ENCODE results near the gene CFAP54. TPM values are rescaled to one million over a fixed set of nuclear protein-coding genes. Genes with fewer than 3 reads are reported as not detected.
"Not testable (repeated sequence)": the region's sequence is repeated elsewhere in the genome, so short reads cannot be mapped to it uniquely, and the experiment has no call there.

CFAP54 gene
- total RNA-seq, 3 donors from 2014 or later: 0.43 to 1.9 (median 0.82) TPM

DNA sequence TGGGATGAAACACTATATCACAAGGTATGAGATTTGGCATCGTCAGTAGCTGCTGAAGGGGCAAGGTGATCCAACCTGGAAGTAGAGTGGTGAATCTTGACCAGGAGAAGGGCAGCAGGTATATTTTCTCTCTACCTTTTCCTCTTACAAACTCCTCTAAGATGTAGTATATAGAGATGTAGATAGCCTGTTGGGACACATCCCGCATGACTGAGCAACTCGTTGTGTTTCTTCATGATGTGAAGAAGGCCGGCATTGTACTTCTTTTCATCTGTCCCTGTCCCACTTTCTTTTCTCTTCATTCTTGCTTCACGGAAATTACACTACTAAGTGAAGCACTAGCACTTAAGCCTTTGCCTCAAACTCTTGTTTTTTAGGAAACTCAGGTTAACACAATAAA lies 7.3 kb upstream of the CFAP54 start:
- H3K4me3 ChIP-seq: no peak overlapping the region
- H3K4me1 ChIP-seq (ENCODE audit: low read depth): no peaks in the 10 kb centered on the region
- H3K9me3 ChIP-seq: no peaks in the 10 kb centered on the region
- intact Hi-C loops (cut with DNase I, micrococcal nuclease): no loop called here
- no peak for ATAC-seq
- H3K36me3 ChIP-seq (ENCODE audit: low read depth): no peaks in the 10 kb centered on the region
- no peak for DNase-seq
- TF ChIP-seq, protein P1, sequence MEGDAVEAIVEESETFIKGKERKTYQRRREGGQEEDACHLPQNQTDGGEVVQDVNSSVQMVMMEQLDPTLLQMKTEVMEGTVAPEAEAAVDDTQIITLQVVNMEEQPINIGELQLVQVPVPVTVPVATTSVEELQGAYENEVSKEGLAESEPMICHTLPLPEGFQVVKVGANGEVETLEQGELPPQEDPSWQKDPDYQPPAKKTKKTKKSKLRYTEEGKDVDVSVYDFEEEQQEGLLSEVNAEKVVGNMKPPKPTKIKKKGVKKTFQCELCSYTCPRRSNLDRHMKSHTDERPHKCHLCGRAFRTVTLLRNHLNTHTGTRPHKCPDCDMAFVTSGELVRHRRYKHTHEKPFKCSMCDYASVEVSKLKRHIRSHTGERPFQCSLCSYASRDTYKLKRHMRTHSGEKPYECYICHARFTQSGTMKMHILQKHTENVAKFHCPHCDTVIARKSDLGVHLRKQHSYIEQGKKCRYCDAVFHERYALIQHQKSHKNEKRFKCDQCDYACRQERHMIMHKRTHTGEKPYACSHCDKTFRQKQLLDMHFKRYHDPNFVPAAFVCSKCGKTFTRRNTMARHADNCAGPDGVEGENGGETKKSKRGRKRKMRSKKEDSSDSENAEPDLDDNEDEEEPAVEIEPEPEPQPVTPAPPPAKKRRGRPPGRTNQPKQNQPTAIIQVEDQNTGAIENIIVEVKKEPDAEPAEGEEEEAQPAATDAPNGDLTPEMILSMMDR (IDR thresholded peaks at IDR 0.05): no peak

DNA sequence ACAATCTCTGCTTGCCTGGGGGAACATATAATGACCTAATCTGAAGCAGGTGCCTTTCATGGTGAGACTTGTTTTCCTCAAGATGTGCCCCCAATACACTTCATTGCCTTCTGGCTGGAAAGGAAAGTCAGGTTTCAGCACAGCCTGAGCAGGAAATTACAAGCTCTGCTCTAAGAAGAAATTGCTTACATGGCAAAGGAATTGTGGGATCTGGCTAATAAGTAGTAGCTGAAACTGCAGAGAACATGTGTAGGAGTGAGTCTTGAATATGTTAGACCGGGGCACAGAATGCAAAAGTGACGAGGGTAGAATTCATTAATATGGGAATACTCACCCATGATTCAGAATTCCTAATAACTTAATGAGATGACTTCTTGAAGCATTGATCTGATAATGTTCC lies 6.3 kb upstream of the CFAP54 start:
- intact Hi-C loops (cut with DNase I, micrococcal nuclease): no loop called here
- no peak for DNase-seq

DNA sequence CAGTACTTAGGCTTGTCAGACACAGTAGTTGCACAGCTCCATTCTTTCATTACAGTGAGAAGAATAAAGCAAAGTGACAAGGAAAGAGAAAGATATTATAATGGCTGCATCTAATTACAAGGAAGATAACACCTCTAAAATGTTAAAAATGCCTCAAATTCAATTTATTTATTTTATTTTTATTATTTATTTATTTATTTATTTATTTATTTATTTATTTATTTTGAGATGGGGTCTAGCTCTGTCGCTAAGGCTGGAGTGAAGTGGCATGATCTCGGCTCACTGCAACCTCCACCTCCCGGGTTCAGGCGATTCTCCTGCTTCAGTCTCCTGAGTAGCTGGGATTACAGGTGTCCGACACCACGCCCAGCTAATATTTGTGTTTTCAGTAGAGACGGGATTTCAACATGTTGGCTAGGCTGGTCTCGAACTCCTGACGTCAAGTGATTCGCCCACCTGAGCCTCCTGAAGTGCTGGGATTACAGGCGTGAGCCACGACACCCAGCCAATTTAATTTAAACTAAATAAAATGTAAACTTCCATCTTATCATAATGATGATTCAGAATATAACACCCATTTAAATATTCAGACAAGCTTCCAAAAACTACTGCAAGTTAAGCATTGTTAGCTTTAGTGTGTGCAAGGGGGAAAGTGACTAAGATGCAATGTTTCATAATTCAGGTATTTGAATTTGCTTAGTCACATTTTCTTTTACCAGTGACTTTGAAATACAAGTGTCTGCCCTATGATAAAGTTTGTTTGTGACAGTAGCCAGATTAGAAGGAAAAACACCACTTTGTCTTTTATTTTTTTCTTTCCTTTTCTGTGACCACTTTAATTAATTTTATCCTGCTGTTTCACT lies 2.4 kb upstream of the CFAP54 start:
- intact Hi-C loops (cut with DNase I, micrococcal nuclease): no loop called here
- TF ChIP-seq, protein P1 (IDR thresholded peaks at IDR 0.05): no peak
- Histone ChIP-seq H3K36me3 (ENCODE audit: low read depth) (no peaks in the 10 kb centered on the region), H3K4me1 (ENCODE audit: low read depth) (no peaks in the 10 kb centered on the region), H3K4me3 (no peak overlapping the region), H3K9me3 (no peaks in the 10 kb centered on the region)
- ATAC-seq (no peak), DNase-seq (no peak)

More for the DNA sequence above, 6.3 kb upstream of the CFAP54 start:
- no peaks in the 10 kb centered on the region for H3K36me3 ChIP-seq (ENCODE audit: low read depth)
- no peaks in the 10 kb centered on the region for H3K9me3 ChIP-seq
- H3K4me3 ChIP-seq: no peak overlapping the region
- no peaks in the 10 kb centered on the region for H3K4me1 ChIP-seq (ENCODE audit: low read depth)
- ATAC-seq: no peak
- TF ChIP-seq, protein P1 (IDR thresholded peaks at IDR 0.05): no peak

DNA sequence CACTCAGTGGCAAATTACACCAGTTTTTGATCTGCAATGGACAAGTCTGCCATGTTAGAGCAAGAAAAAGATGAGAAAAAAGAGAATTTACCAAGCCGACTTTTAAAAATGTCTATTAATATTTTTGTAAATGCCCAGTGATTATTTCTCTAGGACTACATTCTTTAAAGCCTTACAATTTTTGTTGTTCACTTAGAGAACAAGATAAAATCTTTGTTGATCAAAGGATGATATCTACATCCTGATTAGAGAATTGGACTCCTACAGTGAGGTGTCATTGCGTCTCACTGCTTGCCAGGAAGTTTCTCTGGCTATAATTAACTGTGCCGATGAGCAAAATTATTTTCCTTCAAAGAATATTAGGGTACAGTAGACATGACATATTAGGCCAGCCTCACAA lies 1.7 kb upstream of the CFAP54 start:
- H3K4me3 ChIP-seq: no peak overlapping the region
- DNase-seq: no peak
- intact Hi-C loops (cut with DNase I, micrococcal nuclease): no loop called here
- no peaks in the 10 kb centered on the region for H3K4me1 ChIP-seq (ENCODE audit: low read depth)
- no peak for ATAC-seq
- no peaks in the 10 kb centered on the region for H3K9me3 ChIP-seq
- TF ChIP-seq, protein P1 (IDR thresholded peaks at IDR 0.05): no peak
- H3K36me3 ChIP-seq (ENCODE audit: low read depth): no peaks in the 10 kb centered on the region

DNA sequence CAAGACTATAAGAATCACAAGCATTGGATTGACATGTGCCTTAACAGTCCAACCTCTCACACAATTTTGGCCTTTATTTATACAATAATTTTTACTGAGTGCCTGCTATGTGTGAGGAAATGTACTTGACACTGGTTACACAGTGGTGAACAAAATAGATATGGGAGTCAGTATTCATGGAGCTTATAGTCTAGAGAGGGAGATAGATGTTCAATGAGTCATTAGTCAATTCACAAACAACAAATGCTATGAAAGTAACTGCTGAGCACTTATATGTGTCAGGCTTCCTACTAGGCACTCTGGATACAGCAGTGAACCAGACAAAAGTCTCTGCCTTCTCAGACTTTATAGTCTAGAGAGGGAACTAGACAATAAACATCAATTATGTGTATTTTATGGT lies 3.7 kb downstream of the CFAP54 start:
- DNase-seq (no peak), ATAC-seq (no peak)
- H3K4me1 ChIP-seq (ENCODE audit: low read depth): no peaks in the 10 kb centered on the region
- TF ChIP-seq, protein P1 (IDR thresholded peaks at IDR 0.05): no peak
- no peaks in the 10 kb centered on the region for H3K9me3 ChIP-seq
- intact Hi-C loops (cut with DNase I, micrococcal nuclease): no loop called here
- H3K4me3 ChIP-seq: no peak overlapping the region
- H3K36me3 ChIP-seq (ENCODE audit: low read depth): no peaks in the 10 kb centered on the region

DNA sequence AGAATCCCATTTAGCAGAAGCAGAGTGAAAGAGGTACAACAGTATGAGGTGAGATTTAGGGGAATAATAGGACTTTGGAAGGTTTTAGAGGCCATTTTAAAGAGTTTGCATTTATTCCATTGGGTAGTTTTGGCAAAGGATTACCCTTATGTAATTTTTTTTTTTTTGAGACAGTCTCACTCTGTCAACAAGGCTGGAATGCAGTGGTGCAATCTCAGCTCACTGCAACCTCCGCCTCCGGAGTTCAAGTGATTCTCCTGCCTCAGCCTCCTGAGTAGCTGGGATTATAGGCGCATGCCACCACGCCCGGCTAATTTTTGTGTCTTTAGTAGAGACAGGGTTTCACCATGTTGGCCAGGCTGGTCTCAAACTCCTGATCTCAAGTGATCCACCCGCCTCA lies 4.8 kb downstream of the CFAP54 start:
- H3K4me3 ChIP-seq; DNase-seq; ATAC-seq; intact Hi-C loops (cut with DNase I, micrococcal nuclease); H3K36me3 ChIP-seq (ENCODE audit: low read depth); H3K4me1 ChIP-seq (ENCODE audit: low read depth); H3K9me3 ChIP-seq: not testable (repeated sequence)

Data from mucosa of descending colon (tissue), 3 donors.